GM18498 (cell line): ENCODE data around the gene SUMO3.

ENCODE experiments used
- ATAC-seq: cut with Tn5 transposase; IDR thresholded peaks from one replicate; pipeline ENCODE4 v1.9.1; 2021; ENCODE audit warnings: mild to moderate bottlenecking, moderate library complexity; ENCODE audit not compliant: unreplicated experiment

SUMO3 gene

DNA sequence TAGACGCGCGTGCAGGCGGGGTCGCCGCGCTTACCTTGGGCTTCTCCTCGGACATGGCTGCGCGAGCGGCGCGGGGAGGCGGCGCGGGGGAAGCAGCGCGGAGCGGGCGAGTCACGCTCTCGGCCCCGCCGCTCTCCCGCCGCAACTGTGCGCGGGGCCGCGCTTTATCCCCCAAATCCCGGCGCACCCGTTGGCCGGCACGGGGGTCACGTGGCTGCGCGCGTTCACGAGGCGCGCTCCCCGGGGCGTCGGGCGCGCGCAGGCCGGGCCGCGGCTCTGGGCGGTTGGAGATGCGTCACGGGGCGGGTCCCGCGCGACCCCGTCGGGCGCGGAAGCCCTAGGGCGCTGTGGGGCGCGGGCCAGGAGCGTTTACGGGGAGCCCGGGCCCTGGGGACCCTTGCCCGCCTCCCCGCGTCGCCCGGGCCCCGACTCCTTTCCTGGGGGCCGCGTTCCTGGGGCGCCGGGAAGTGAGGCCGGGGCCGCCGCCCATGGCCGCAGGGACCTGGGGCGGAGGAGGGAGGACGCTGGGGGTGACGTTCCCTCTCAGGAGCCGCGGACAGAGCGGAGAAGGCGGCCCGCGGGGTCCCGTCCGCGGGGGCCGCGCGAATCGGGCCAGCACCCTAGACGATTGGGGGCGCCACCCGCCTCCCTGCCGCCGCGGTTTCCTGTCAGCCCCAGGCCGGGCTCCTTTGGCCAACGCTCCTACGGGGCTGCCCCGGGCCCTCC, at the start of gene SUMO3:
SUMO3 (minus strand) TSS at position 149 of the 726 bp plus-strand sequence; CDS start at position 55, 94 bp downstream.
- peak; percentile 64 for ATAC-seq

GRCh38 chr21:44867464-44867863, 49.6 kb upstream of the SUMO3 start:
- ATAC-seq, result no peak

DNA sequence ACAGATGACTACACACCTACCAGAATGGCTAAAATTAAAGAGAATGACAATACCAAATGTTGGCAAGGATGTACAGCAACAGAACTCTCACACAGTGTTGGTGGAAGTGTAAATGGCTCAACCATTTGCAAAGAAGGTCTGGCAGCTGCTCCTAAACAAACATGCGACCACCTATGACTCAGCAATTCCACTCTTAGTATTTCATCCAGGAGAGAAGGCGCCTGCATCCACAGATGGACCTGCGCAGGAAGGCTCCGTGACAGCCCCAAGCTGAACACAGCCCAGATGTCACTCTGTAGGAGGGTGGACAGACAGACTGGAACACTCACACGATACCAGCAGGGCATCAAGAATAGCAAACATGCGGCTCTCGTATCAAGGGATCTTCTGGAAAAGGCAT, 48.9 kb upstream of the SUMO3 start:
- no peak for ATAC-seq

DNA sequence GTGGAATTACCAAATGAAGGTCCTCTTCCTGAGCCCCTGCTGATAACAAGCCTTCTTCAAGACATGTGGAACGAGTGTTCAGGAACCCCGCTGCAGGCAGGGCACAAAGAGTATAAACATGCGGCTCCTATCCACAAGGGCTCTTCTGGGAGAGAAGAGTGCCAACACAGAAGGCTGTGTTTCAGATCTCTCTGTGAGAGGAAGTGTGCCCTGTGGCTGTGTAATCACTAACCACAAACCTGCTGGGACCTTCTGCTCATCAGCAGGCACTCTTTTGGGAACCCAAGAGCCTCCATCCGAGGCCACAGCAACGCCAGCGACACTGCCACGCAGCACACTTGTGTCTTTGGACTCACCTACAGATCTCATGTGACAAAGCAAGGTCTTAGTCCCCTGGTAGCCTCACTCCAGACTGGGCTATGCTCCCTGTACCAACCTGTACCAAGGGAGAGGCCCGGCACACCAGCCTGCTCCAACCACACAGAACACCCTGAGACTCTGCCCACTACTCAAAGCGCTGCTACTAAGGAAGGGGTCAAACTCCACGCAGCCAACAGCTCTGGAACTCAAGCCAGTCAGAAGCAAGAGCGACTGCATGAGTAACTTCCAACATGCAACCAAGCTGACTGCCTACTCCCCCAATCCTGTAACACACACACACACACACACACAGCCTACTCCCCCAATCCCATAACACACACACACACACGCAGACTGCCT, 47.9 kb upstream of the SUMO3 start:
- no peak for ATAC-seq

DNA sequence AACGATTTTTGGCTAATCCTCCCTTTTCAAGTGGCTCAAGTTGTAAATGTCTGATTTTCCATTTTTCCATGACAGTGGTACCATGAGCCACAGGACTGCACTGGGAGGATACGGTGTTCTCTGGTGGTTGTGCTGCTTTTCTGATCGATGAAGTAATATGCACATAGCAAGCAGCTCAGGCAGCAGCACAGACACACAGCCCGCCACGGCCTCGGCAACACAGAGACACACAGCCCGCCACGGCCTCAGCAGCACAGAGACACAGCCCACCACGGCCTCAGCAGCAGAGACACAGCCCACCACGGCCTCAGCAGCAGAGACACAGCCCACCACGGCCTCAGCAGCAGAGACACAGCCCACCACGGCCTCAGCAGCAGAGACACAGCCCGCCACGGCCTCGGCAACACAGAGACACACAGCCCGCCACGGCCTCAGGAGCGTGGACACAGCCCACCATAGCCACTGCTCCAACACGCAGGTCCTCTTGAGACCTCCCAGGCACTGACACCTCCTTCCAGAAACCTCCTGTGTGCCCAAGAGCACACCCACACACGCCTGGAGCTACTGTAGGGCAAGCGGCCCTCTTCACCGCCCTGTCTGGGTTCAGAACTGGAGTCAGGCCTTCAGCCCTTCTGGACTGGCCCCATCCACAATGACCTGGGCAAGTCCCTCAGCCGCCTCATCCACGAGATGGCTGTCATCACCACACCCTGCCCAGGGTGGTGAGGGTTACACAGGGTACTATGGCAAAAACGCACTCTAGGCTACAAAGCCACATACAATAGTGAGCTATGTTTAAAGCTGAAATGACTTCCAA, 45.2 kb upstream of the SUMO3 start:
- ATAC-seq, result no peak

GRCh38 chr21:44858791-44859190, 40.9 kb upstream of the SUMO3 start:
- ATAC-seq, result no peak

GRCh38 chr21:44858291-44858690, 40.4 kb upstream of the SUMO3 start:
- ATAC-seq, result no peak

DNA sequence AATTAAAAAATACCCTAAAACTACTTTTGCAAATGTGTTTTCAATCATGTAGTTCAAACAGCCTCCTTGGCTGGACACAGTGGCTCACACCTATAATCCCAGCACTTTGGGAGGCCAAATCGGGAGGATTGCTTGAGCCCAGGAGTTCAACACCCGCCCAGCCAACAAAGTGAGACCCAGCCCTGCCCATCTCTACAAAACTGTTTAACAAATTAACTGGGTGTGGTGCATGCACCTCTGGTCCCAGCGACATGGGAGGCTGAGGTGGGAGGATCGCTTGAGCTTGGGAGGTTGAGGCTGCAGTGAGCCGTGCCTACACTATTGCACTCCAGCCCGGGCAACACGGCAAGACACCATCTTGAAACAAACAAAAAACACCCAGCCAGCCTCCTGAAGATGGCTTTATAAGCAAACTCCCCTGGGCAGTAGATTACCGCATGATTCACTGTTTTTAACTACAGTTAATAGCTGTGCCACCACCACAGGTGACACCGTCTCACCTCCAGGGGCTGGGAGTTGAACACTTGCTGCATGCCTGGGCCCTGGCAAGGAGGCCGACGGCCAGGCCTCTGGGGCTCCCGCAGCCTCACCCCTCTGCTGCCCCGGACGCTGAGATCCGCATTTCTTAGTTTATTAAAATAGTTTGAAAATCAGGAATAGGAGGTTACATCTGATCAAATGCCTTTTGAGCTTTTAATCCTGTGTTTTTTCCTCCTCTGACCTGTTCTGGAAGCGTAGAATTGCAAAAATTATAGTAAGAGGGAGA, 39.4 kb upstream of the SUMO3 start:
- no peak for ATAC-seq

DNA sequence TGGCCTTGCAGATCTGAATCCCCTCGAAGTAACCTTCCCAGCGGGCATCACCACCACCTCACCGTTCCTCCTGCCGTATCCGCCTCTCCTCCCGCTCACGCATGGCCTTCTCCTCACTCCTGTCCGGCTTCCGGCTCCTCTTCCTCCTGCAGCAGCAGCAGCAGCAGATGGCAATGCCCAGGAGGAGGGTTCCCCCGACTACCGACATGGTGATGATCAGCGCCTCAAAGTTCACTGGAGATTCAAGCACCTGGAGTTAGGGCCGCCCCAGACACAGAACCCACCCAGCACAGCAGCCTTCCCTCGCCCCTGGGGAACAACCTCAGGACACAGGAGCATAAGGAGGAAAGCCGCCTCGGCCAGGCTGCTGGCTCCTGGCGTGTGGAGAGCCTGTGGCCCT, 38.3 kb upstream of the SUMO3 start:
- ATAC-seq, result no peak

GRCh38 chr21:44855572-44855971, 37.7 kb upstream of the SUMO3 start:
- no peak for ATAC-seq

DNA sequence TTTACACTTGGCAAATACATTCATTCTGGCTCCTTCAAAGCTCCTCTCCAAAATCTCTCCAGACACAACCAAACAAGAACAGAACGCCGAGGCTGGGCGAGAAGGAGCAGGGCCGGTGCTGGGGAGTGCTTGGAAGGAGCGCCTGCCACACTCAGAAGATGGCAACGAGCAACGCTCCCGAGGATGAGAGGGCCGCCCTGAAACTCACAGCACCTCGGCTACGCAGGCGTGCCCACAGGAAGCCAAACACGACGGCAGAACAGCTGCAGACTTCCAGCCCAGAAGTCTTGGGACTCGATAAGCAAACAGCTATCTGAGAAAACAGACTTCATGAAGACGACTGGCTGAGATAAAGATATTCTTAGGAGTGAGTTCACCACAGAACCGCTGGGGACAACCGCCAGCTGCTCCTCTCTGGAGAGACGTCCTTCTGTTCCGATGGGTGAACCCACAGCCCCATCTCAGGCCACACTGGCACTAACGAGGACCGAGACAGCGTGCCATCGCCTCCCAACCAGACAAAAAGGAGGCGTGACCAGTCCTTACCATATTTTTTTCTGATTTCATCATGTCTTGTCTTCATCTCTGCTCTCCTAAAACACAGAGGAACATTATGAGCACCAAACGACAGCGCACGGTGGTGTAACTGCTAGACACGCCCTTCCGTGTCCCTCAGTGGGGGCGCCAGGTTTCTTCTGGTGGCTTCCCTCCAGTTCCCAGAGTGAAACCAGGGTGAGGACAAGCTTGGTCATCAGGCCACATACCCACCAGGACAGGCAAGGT, 37.0 kb upstream of the SUMO3 start:
- ATAC-seq, result no peak

GRCh38 chr21:44854391-44854663, 36.5 kb upstream of the SUMO3 start:
- ATAC-seq, result no peak

- no peak for ATAC-seq
These were observed 35.9 kb upstream of the SUMO3 start for GRCh38 chr21:44853601-44854390.

DNA sequence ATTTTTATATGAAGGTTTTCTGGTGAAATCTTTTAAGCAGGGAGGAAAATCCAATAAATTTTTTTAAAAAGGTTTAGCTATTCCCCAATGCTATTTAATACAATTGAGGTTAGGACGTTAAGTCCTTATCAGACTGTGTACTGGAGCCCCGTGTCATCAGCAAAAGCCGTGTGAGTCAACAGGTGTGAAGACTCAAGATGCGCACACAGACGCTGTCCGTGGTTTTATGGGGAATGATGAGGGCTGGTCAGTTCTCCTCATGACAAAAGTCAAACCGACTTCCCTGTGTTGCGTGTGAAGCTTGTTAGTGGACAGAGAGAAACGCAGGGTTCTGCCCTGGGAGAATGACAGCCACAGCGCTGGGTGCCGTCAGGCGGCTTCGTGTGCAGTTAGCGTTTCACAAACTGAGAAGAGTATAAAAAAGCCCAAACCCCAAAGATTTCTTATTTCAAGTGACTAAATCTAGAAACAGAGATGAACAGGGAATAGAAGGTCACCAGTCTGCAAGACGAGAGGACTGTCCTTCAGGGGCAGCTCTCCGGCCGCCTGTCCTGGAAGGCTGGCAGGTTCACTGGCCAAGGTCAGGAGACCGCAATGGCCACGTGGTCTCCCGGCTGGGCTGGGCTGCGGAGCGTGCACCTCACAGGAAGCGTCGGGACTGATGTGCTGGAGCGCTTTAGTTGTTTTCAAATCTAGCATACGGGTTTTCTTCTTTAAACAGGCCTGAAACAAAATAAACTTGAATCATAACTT, 33.2 kb upstream of the SUMO3 start:
- ATAC-seq, result no peak

GRCh38 chr21:44850208-44850800, 32.4 kb upstream of the SUMO3 start:
- ATAC-seq, result no peak

GRCh38 chr21:44849616-44850130, 31.8 kb upstream of the SUMO3 start:
- no peak for ATAC-seq

DNA sequence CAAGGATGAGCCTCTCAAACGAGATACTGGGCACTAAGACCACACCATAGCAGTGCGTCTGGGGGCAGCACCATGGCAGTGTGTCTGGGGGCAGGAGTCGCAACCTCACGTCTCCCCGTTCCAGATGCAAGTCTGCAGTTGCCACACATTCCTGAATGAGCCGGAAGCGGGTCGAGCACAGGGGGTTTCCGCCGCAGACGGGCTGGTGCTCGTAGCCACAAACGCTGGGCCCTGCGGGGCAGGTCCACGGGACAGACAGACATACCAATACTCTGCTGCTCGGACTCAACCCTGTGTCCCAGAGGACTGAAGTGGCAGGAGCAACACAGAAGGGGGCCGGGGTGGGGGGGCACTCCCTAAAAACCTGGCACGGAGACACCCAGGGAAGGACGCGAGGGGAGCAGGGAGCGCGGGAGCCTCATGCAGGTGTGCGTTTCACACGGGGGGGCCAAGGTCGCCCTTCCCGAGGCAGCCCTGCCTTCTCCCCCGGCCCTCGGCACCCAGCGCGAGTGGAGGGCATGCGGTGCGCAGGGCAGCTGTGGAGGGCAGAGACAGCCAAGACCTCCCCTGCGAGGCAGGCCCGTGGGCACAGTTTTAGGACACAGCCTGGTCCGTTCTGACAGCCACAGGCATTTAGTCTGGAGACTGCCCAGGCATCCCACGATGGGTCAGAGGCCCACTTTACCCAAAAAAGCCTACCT, 31.1 kb upstream of the SUMO3 start:
- no peak for ATAC-seq
